HG02943 (cell line): ENCODE results near the gene DNAJC6.
A peak's percentile ranks its signal among the peaks of the same experiment; 100 is the strongest.
"Not testable (repeated sequence)": the region's sequence is repeated elsewhere in the genome, so short reads cannot be mapped to it uniquely, and the experiment has no call there.

ENCODE experiments used
- ATAC-seq: cut with Tn5 transposase; IDR thresholded peaks from one replicate; pipeline ENCODE4 v1.9.1; 2021; ENCODE audit warnings: mild to moderate bottlenecking, low read depth, moderate library complexity; ENCODE audit not compliant: unreplicated experiment

DNAJC6 gene

GRCh38 chr1:65346190-65346589, 36.8 kb downstream of the DNAJC6 start:
- ATAC-seq: no peak

GRCh38 chr1:65355031-65355712, 45.8 kb downstream of the DNAJC6 start:
- ATAC-seq: no peak

GRCh38 chr1:65357291-65357960, 48.1 kb downstream of the DNAJC6 start:
- no peak for ATAC-seq

- ATAC-seq: no peak
Measured at GRCh38 chr1:65359888-65360287, 50.5 kb downstream of the DNAJC6 start.

GRCh38 chr1:65360648-65361047, 51.3 kb downstream of the DNAJC6 start:
- ATAC-seq: no peak

GRCh38 chr1:65362545-65362944, 53.2 kb downstream of the DNAJC6 start:
- no peak for ATAC-seq

- ATAC-seq: no peak
Measured at GRCh38 chr1:65363484-65363883, 54.1 kb downstream of the DNAJC6 start.

- ATAC-seq: no peak
Measured at GRCh38 chr1:65368403-65368802, 59.1 kb downstream of the DNAJC6 start.

- no peak for ATAC-seq
Measured at GRCh38 chr1:65371544-65371943, 62.2 kb downstream of the DNAJC6 start.

GRCh38 chr1:65372557-65372956, 63.2 kb downstream of the DNAJC6 start:
- no peak for ATAC-seq

GRCh38 chr1:65377496-65378246, 68.3 kb downstream of the DNAJC6 start:
- ATAC-seq: no peak

GRCh38 chr1:65378247-65378946, 69.1 kb downstream of the DNAJC6 start:
- ATAC-seq: no peak

GRCh38 chr1:65384426-65384825, 75.1 kb downstream of the DNAJC6 start:
- not testable (repeated sequence) for ATAC-seq

- ATAC-seq: no peak
Measured at GRCh38 chr1:65386439-65386838, 77.1 kb downstream of the DNAJC6 start.

GRCh38 chr1:65387821-65388220, 78.5 kb downstream of the DNAJC6 start:
- no peak for ATAC-seq

GRCh38 chr1:65388908-65389695, 79.8 kb downstream of the DNAJC6 start:
- ATAC-seq: no peak

GRCh38 chr1:65392497-65392896, 83.2 kb downstream of the DNAJC6 start:
- no peak for ATAC-seq

GRCh38 chr1:65393347-65393746, 84.0 kb downstream of the DNAJC6 start:
- peak; percentile 67 for ATAC-seq

GRCh38 chr1:65393928-65394327, 84.6 kb downstream of the DNAJC6 start:
- no peak for ATAC-seq
